A673 (cell line): ENCODE measurements around the gene XPNPEP2.

Experiments
- CTCF ChIP-seq: fragments of 300-800, 200-600 bp; sonication (generic); conservative IDR thresholded peaks from 2 replicates; pipeline ENCODE4 v1.5.1; 2017; ENCODE audit warnings: low read depth, mild to moderate bottlenecking, antibody characterized with exemption, low read length, moderate library complexity, mixed read lengths
- EZH2 ChIP-seq: fragments of 200-600 bp; sonication (generic); IDR thresholded peaks from 2 replicates; pipeline ENCODE4 v1.6.1; 2017; ENCODE audit warnings: borderline replicate concordance, low read depth, mild to moderate bottlenecking, mixed read lengths, antibody characterized with exemption, low read length; ENCODE audit not compliant: poor library complexity, severe bottlenecking

GRCh38 chrX:129785160-129785947 is 46.6 kb downstream of the XPNPEP2 start:
- no peak for TF ChIP-seq CTCF
- TF ChIP-seq EZH2, result no peak
